OCI-LY1 (cell line): ENCODE measurements around the gene PRTG.

Source experiments
- EZH2 ChIP-seq: fragments of 200-600 bp; sonication (generic), shearing (Covaris generic); IDR thresholded peaks from 2 replicates; pipeline ENCODE4 v1.8.0; 2017; ENCODE audit warnings: borderline replicate concordance, mixed run types, mild to moderate bottlenecking, antibody characterized with exemption, low read length, moderate library complexity, mixed read lengths
- TF ChIP-seq, protein P1 (sequence below): fragments of 200-600 bp; sonication (generic), shearing (Covaris generic); IDR thresholded peaks from 2 replicates; pipeline ENCODE4 v1.5.1; 2017; ENCODE audit warnings: mild to moderate bottlenecking, antibody characterized with exemption, low read length, moderate library complexity, mixed read lengths

DNA sequence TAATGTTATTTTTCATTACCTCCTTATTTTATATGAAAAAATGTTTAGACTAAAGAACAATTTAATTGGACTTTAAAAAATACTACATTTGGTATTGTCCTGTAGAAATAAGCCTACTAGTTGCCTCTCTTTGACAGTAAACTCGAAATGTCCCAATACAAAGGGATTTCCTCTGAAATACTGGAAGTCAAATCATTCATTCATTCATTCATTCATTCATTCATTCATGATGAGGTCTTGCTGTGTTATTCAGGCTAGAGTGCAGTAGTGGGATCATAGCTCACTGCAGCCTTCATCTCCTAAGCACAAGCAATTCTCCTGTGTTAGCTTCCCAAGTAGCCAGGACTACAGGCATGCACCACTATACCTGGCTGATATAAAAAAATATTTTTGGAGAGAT, 104.2 kb downstream of the PRTG start:
- TF ChIP-seq, protein P1, sequence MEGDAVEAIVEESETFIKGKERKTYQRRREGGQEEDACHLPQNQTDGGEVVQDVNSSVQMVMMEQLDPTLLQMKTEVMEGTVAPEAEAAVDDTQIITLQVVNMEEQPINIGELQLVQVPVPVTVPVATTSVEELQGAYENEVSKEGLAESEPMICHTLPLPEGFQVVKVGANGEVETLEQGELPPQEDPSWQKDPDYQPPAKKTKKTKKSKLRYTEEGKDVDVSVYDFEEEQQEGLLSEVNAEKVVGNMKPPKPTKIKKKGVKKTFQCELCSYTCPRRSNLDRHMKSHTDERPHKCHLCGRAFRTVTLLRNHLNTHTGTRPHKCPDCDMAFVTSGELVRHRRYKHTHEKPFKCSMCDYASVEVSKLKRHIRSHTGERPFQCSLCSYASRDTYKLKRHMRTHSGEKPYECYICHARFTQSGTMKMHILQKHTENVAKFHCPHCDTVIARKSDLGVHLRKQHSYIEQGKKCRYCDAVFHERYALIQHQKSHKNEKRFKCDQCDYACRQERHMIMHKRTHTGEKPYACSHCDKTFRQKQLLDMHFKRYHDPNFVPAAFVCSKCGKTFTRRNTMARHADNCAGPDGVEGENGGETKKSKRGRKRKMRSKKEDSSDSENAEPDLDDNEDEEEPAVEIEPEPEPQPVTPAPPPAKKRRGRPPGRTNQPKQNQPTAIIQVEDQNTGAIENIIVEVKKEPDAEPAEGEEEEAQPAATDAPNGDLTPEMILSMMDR = no peak
- no peak for TF ChIP-seq EZH2
